Neural progenitor cell (in vitro differentiated cells): Measurements from ENCODE around the gene TRIM42.

Source experiments
- CTCF ChIP-seq: fragments of 200-600 bp; sonication (generic); IDR thresholded peaks from 2 replicates; pipeline ENCODE4 v1.5.1; 2017; ENCODE audit warnings: antibody characterized with exemption, mild to moderate bottlenecking
- EZH2 ChIP-seq: fragments of 200-600 bp; sonication (generic); IDR thresholded peaks from 2 replicates; pipeline ENCODE4 v1.6.1; 2017; ENCODE audit warnings: antibody characterized with exemption, mild to moderate bottlenecking, moderate library complexity
- EZH2phosphoT487 ChIP-seq: fragments of 200-600 bp; sonication (generic); IDR thresholded peaks from 2 replicates; pipeline ENCODE4 v1.6.1; 2017; ENCODE audit warnings: antibody characterized with exemption

- TF ChIP-seq CTCF, result no peak
- no peak for TF ChIP-seq EZH2phosphoT487
- TF ChIP-seq EZH2, result no peak
These were observed 42.6 kb upstream of the TRIM42 start for GRCh38 chr3:140635276-140635675.
